Sigmoid colon (tissue), 4 donors: ENCODE measurements around the gene ADD1.

Experiments used
- EP300 ChIP-seq, 4 donors: sonication (generic); formaldehyde crosslinking; IDR thresholded peaks; one replicate each; pipeline ENCODE4 v1.6.1; 2017; ENCODE audit warnings: antibody characterized with exemption in 4 of 4
- POLR2A ChIP-seq, 2 donors: fragments of 450-650 bp; IDR thresholded peaks; one replicate each; pipeline ENCODE4 v1.6.1; 2016; ENCODE audit warnings: antibody characterized with exemption in 2 of 2, mild to moderate bottlenecking in 2 of 2, moderate library complexity in 2 of 2
- TF ChIP-seq, protein P1 (sequence below), 4 experiments: fragments of 450-650 bp in 3 of 4; fragments of 200-600 bp in 1 of 4; IDR thresholded peaks; one replicate each; pipeline ENCODE4 v1.5.1; 2016 to 2019; ENCODE audit warnings: antibody characterized with exemption in 4 of 4, mild to moderate bottlenecking in 3 of 4, moderate library complexity in 2 of 4

DNA sequence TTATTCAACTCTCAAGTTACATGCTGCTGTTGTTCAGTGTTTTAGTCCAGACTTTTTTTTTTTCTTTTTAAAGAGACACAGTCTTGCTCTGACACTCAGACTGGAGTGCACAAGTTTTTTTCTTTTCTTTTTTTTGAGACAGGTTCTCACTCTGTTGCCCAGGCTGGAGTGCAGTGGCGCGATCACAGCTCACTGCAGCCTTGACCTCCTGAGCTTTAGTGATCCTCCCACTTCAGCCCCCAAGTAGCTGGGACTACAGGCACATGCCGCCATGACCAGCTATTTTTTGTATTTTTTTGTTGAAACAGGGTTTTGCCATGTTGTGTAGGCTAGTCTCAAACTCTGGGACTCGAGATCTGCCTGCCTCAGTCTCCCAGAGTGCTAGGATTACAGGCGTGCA, 11.9 kb downstream of the ADD1 start:
- TF ChIP-seq, protein P1, sequence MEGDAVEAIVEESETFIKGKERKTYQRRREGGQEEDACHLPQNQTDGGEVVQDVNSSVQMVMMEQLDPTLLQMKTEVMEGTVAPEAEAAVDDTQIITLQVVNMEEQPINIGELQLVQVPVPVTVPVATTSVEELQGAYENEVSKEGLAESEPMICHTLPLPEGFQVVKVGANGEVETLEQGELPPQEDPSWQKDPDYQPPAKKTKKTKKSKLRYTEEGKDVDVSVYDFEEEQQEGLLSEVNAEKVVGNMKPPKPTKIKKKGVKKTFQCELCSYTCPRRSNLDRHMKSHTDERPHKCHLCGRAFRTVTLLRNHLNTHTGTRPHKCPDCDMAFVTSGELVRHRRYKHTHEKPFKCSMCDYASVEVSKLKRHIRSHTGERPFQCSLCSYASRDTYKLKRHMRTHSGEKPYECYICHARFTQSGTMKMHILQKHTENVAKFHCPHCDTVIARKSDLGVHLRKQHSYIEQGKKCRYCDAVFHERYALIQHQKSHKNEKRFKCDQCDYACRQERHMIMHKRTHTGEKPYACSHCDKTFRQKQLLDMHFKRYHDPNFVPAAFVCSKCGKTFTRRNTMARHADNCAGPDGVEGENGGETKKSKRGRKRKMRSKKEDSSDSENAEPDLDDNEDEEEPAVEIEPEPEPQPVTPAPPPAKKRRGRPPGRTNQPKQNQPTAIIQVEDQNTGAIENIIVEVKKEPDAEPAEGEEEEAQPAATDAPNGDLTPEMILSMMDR (IDR thresholded peaks at IDR 0.05), result no peak
- no peak for TF ChIP-seq POLR2A (IDR thresholded peaks at IDR 0.05)
- no peak for TF ChIP-seq EP300 (IDR thresholded peaks at IDR 0.05)
